Chondrocyte (in vitro differentiated cells): ENCODE measurements around the gene MTMR6. TPM values are rescaled to one million over a fixed set of nuclear protein-coding genes. Genes with fewer than 3 reads are reported as not detected.
A peak's percentile ranks its signal among the peaks of the same experiment; 100 is the strongest.

ENCODE experiments used
- DNase-seq: peaks from one replicate; pipeline ENCODE4 v3.0.0; 2021; ENCODE audit warnings: mixed read lengths, low spot score
- H3K27ac Mint-ChIP-seq: one replicate; pipeline ENCODE4 v1.8.0; 2021; ENCODE audit warnings: mild to moderate bottlenecking, moderate library complexity, mixed read lengths; ENCODE audit not compliant: unreplicated experiment
- H3K27me3 Mint-ChIP-seq: 2 replicates; pipeline ENCODE4 v1.8.0; 2021; ENCODE audit warnings: low read depth, mixed read lengths
- H3K36me3 Mint-ChIP-seq: 2 replicates; pipeline ENCODE4 v1.8.0; 2021; ENCODE audit warnings: low read depth, mixed read lengths
- H3K4me1 Mint-ChIP-seq: 2 replicates; pipeline ENCODE4 v1.8.0; 2021; ENCODE audit warnings: low read depth, mild to moderate bottlenecking, mixed read lengths
- H3K4me3 Mint-ChIP-seq: one replicate; pipeline ENCODE4 v1.8.0; 2021; ENCODE audit warnings: mild to moderate bottlenecking, moderate library complexity, mixed read lengths; ENCODE audit not compliant: unreplicated experiment
- H3K9me3 Mint-ChIP-seq: 2 replicates; pipeline ENCODE4 v1.8.0; 2021; ENCODE audit warnings: low read depth, mixed read lengths
- total RNA-seq: library from RNA; stranded (reverse); gene quantifications from 3 replicates; pipeline ENCODE4 v1.2.1, GENCODE V29; 2021
- TF ChIP-seq, protein P1 (sequence below): fragments of 200-600 bp; sonication (generic); IDR thresholded peaks from 2 replicates; pipeline ENCODE4 v1.5.0; 2021; ENCODE audit warnings: antibody characterized with exemption, mild to moderate bottlenecking, moderate library complexity

MTMR6 gene
- total RNA-seq, 1 donor from 2014 or later, result 20.8 TPM

DNA sequence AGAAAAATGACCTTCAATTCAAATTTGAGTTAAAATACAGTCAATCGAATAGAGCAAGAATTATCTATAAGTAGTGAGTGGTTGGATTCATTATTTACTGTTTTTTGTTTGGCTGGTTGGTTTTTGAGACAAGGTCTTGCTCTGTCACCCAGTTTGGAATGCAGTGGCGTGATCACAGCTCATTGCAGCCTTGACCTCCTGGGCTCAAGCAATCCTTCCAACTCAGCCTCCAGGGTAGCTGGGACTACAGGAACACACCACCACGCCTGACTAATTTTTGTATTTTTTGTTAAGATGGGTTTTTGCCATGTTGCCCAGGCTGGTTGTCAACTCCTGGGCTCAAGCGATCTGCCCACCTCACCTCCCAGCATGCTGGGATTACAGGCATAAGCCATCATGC lies 25.0 kb downstream of the MTMR6 start:
- TF ChIP-seq, protein P1, sequence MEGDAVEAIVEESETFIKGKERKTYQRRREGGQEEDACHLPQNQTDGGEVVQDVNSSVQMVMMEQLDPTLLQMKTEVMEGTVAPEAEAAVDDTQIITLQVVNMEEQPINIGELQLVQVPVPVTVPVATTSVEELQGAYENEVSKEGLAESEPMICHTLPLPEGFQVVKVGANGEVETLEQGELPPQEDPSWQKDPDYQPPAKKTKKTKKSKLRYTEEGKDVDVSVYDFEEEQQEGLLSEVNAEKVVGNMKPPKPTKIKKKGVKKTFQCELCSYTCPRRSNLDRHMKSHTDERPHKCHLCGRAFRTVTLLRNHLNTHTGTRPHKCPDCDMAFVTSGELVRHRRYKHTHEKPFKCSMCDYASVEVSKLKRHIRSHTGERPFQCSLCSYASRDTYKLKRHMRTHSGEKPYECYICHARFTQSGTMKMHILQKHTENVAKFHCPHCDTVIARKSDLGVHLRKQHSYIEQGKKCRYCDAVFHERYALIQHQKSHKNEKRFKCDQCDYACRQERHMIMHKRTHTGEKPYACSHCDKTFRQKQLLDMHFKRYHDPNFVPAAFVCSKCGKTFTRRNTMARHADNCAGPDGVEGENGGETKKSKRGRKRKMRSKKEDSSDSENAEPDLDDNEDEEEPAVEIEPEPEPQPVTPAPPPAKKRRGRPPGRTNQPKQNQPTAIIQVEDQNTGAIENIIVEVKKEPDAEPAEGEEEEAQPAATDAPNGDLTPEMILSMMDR, result no peak
- Mint-ChIP-seq H3K4me3 (no peak overlapping the region), H3K36me3 (peaks cover 24% of the 10 kb centered on the region), H3K27ac (no peak overlapping the region), H3K27me3 (no peaks in the 10 kb centered on the region), H3K4me1 (no peaks in the 10 kb centered on the region), H3K9me3 (no peaks in the 10 kb centered on the region)
- DNase-seq, result no peak

DNA sequence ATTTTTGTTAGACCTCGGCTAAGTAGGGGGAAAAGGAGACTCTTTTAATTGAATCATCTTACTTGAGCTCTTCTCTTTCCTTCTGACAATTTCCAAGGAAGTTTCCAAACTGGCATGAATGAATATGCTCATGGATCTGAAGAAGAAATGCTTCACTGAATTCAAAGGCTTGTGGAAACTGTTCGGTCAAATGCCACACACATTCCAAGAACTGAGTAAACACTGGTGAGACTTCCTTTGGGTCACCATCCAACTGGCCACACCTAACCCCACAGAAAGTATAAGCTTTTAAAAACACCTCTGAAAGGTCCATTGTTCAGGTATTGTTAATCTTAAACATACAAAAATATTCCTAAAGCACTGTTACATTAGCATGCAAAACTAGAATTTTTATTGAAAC lies 33.6 kb downstream of the MTMR6 start:
- no peaks in the 10 kb centered on the region for H3K27me3 Mint-ChIP-seq
- H3K27ac Mint-ChIP-seq, result no peak overlapping the region
- no peak overlapping the region for H3K4me3 Mint-ChIP-seq
- peaks cover 24% of the 10 kb centered on the region for H3K36me3 Mint-ChIP-seq
- no peak for DNase-seq
- no peaks in the 10 kb centered on the region for H3K9me3 Mint-ChIP-seq
- TF ChIP-seq, protein P1, result no peak
- peaks cover 21% of the 10 kb centered on the region for H3K4me1 Mint-ChIP-seq

DNA sequence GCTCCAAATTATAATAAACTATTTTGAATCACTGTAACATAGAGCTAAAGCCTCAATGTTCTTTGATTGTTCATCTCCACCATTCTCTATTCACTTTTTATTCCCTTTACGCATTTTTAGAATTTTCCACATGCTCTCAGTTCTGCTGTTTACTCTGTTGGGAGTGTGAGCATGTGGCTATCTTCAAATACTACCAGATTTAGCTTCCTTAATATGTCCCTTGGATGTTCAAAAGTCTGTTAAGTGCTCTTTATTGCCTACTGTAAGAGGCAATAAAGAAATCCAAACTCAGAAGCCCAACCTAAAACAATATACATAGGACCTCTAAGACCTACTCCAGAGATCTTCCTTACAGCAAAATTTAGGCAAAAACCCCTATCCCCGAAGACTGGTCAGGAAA lies 34.5 kb downstream of the MTMR6 start:
- TF ChIP-seq, protein P1, result no peak
- DNase-seq, result no peak
- Mint-ChIP-seq H3K27me3 (no peaks in the 10 kb centered on the region), H3K9me3 (no peaks in the 10 kb centered on the region), H3K4me1 (peaks cover 21% of the 10 kb centered on the region), H3K36me3 (peaks cover 23% of the 10 kb centered on the region), H3K27ac (no peak overlapping the region), H3K4me3 (no peak overlapping the region)

DNA sequence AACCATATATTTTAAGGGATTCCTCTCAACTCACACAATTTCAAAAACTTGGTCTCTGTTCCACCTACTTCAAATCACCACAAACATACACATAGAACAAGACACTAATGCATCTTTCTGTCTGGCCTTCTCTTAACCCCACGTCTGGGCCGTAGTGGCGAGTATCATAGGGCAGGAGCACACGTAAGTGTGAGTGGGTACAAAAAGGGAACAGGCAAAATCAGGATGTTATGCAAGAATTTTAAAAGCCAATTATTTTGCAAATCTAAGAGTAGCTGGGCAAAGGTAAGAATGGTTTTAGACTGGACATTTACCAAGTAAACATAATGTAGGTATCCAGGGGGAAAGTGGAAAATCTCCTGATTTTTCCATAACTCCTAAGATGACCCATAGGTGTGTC lies 35.1 kb downstream of the MTMR6 start:
- no peak overlapping the region for H3K4me3 Mint-ChIP-seq
- H3K27me3 Mint-ChIP-seq, result no peaks in the 10 kb centered on the region
- no peaks in the 10 kb centered on the region for H3K9me3 Mint-ChIP-seq
- TF ChIP-seq, protein P1, result no peak
- peaks cover 21% of the 10 kb centered on the region for H3K4me1 Mint-ChIP-seq
- H3K27ac Mint-ChIP-seq, result no peak overlapping the region
- DNase-seq, result no peak
- peaks cover 18% of the 10 kb centered on the region for H3K36me3 Mint-ChIP-seq

DNA sequence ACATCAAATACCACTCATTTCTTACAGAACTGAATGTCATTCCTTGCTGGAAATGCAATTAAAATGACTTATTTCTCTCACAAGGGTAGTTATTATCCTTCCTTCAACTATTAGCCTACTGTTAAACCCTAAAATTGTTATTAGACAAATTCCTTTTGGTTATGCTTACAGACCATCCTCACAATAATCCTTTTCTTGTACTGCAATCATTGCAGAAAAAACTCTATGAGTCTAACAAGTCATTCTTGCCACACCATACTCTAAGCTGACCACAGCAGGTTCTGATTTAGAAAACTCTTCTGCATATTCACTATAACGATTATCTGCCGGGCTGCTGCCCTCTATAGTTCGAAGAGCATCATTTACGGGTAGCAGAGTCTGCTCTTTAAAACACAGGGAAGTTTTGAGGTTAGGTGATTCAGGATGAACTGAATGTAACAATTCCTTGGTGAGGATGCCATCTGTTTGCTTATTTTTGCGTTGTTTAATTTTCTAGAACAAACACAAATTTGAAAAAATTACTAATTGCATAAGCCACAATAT lies 38.2 kb downstream of the MTMR6 start:
- H3K27ac Mint-ChIP-seq, result no peak overlapping the region
- DNase-seq, result no peak
- TF ChIP-seq, protein P1, result peak; percentile 72

More for the DNA sequence above, 38.2 kb downstream of the MTMR6 start:
- Mint-ChIP-seq H3K36me3 (peaks cover 19% of the 10 kb centered on the region), H3K27me3 (no peaks in the 10 kb centered on the region), H3K4me3 (no peak overlapping the region), H3K4me1 (peaks cover 9% of the 10 kb centered on the region), H3K9me3 (peaks cover 2% of the 10 kb centered on the region)
